Ovary (tissue), 3 donors: ENCODE data around the gene LXN.

ENCODE experiments used
- EP300 ChIP-seq: sonication (generic); formaldehyde crosslinking; IDR thresholded peaks from one replicate; pipeline ENCODE4 v1.6.1; 2017; ENCODE audit warnings: antibody characterized with exemption
- POLR2A ChIP-seq: fragments of 450-650 bp; IDR thresholded peaks from one replicate; pipeline ENCODE4 v1.6.1; 2017; ENCODE audit warnings: antibody characterized with exemption, mild to moderate bottlenecking, moderate library complexity
- TF ChIP-seq, protein P1 (sequence below), 3 donors: fragments of 450-650 bp in 2 of 3; fragments of 200-600 bp in 1 of 3; IDR thresholded peaks; one replicate each; pipeline versions ENCODE4 v1.5.1 to v1.8.0; 2016 to 2022; ENCODE audit warnings: antibody characterized with exemption in 3 of 3, mild to moderate bottlenecking in 1 of 3
- donor health status: DM: no; HTN: no; CAD: no.

DNA sequence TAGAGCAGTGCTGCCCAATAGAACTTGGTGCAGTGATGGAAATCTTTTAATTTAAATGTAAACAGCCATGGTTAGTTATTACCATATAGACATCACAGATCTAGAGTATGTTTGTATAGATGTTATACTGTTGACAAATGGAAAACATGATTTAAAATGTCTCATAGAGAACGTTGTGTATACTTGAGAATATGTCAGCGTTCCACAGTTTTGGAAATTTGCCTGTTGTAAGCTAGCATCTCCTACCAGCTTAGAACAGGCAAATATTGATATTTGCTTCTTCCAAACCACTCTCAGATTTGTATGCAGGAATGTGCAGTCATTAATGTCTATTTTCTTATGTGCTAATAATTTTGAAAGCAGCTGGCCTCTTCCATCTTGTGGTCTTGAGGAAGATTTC, 8.4 kb upstream of the LXN start:
- TF ChIP-seq, protein P1, sequence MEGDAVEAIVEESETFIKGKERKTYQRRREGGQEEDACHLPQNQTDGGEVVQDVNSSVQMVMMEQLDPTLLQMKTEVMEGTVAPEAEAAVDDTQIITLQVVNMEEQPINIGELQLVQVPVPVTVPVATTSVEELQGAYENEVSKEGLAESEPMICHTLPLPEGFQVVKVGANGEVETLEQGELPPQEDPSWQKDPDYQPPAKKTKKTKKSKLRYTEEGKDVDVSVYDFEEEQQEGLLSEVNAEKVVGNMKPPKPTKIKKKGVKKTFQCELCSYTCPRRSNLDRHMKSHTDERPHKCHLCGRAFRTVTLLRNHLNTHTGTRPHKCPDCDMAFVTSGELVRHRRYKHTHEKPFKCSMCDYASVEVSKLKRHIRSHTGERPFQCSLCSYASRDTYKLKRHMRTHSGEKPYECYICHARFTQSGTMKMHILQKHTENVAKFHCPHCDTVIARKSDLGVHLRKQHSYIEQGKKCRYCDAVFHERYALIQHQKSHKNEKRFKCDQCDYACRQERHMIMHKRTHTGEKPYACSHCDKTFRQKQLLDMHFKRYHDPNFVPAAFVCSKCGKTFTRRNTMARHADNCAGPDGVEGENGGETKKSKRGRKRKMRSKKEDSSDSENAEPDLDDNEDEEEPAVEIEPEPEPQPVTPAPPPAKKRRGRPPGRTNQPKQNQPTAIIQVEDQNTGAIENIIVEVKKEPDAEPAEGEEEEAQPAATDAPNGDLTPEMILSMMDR (IDR thresholded peaks at IDR 0.05) = no peak
- TF ChIP-seq POLR2A = no peak
- no peak for TF ChIP-seq EP300
